GM23248 (cell line): ENCODE results near the gene MAGI1.

Experiments used
- EZH2 ChIP-seq: fragments of 200-600 bp; sonication (generic); IDR thresholded peaks from 2 replicates; pipeline ENCODE4 v1.6.1; 2018; ENCODE audit warnings: antibody characterized with exemption, mild to moderate bottlenecking; ENCODE audit not compliant: insufficient read depth, poor library complexity, severe bottlenecking
- EZH2phosphoT487 ChIP-seq: fragments of 200-600 bp; sonication (generic); IDR thresholded peaks from 2 replicates; pipeline ENCODE4 v1.6.1; 2018; ENCODE audit warnings: antibody characterized with exemption, moderate library complexity, mild to moderate bottlenecking, low read depth; ENCODE audit not compliant: insufficient read depth

GRCh38 chr3:65808824-65809223 lies 229.9 kb downstream of the MAGI1 start:
- TF ChIP-seq EZH2 (no peak), EZH2phosphoT487 (no peak)
